Left cardiac atrium (tissue), 4 donors: ENCODE measurements around the gene CFAP92. TPM values are rescaled to one million over a fixed set of nuclear protein-coding genes. Genes with fewer than 3 reads are reported as not detected.
A peak's percentile ranks its signal among the peaks of the same experiment; 100 is the strongest.

Experiments used
- ATAC-seq, 2 donors: fragments of 200-7000 bp; cut with Tn5 transposase; one replicate each; pipeline ENCODE4 v1.9.1; 2020; ENCODE audit warnings: mild to moderate bottlenecking in 2 of 2, moderate library complexity in 2 of 2
- DNase-seq: peaks from one replicate; pipeline ENCODE4 v3.0.0-alpha.2; 2020
- intact Hi-C, 2 donors: fragments of 100-400 bp; cut with DNase I; formaldehyde crosslinking; loops; one replicate each; pipeline versions ENCODE4 v1.14.1 to v1.15.1; 2022 to 2023
- total RNA-seq, 2 donors: library from RNA; stranded (reverse); fragmentation: NEBNext Ultra II Directional; extraction: Animal tissue kit (Norgen Biotek cat#: 25700); gene quantifications; one replicate each; pipeline ENCODE4 v1.2.1, GENCODE V29; 2021
- donor health status: DM: no; HTN: yes; CAD: no.
- donor health status: DM: no; HTN: yes; CAD: no; lungs with severe emphysema.
- donor health status: DM: yes; HTN: yes; CAD: no.
- donor health status: Dilated cardiomyopathy.

The CFAP92 gene
- total RNA-seq, 2 donors from 2014 or later = 0.29 to 0.73 TPM

- ATAC-seq = no peak
- intact Hi-C loops = no loop called here
- no peak for DNase-seq
These were observed 16.6 kb upstream of the CFAP92 start for GRCh38 chr3:129010310-129010956.

GRCh38 chr3:129009266-129009665 is 15.4 kb upstream of the CFAP92 start:
- ATAC-seq (no peak), DNase-seq (no peak)
- intact Hi-C loops = no loop called here

GRCh38 chr3:129007792-129008191 is 13.9 kb upstream of the CFAP92 start:
- no peak for DNase-seq
- intact Hi-C loops = no loop called here
- peak in 1 of 2 donors; percentile 33 for ATAC-seq

- ATAC-seq (no peak), DNase-seq (no peak)
- intact Hi-C loops = no loop called here
These were observed 13.0 kb upstream of the CFAP92 start for GRCh38 chr3:129006864-129007263.

DNA sequence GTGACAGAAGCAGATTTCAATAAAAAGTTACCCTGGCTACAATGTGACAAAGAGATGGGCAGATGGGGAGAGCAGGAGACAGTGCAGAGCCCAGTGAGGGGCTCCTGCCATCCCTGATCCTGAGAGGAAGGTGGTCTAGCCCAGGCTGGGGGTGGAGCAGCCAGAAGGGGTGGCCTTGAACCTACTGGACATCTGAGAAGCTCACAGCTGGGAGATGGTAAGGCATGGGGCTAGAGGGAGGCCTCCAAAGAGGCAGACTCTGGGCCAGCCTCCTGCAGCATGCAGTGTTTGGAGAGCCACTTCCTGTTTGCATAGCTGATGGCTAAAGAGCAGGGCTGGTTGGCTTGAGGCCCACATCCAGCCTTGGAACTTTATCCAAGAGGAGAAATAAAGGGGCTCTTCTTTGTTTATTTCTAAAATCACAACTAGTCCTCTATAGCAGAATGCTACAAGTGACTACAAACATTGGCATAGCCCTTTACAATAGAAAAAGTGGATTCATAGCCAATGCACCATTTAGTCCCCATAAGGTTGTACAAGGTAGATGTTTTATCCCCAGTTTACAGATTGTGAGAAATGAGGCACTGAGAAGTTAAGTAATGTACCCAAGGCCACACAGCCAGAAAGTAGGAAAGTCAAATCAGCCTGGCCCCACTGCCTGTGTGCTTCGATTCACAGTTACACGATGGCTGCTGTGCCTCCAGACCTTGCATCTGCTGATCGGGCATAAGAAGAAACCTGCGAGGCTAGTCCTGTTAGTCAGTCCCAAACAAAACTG is 11.8 kb upstream of the CFAP92 start:
- intact Hi-C loops = no loop called here
- ATAC-seq = peak in 1 of 2 donors; percentile 17
- DNase-seq = peak; percentile 53

DNA sequence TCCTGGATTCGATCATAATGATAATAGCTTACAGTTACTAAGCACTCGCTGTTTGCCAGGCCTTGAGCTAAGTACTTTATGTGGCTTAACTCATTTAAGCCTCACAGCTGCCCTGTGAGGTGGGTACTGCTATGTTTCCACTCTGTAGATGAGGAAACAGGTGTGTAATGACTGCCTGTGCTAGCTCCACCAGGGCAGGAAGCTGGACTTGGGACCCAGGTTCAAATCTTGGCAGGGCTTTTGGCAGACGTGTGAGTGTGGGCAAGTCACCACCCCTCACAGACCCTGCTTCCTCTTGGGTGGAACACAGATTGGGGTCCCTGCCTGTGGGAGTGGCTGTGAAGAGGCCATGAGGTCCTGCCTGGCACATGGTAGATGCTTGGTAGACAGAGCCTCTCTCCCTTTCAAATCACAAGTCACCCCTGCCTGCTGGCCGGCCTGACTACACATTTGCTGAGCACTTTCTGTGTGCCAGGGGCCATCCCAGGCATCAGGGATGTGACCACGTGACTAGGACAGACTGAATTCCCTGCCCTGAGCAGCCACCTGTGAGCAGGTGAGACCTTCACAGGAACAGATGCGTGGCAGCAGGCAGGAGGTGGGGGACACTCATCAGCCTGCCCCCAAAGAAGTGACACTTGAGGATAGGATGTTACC is 10.9 kb upstream of the CFAP92 start:
- no peak for ATAC-seq
- DNase-seq = no peak
- intact Hi-C loops = no loop called here

- DNase-seq (no peak), ATAC-seq (peak in 1 of 2 donors; percentile 9)
- intact Hi-C loops = no loop called here
These were observed 9.8 kb upstream of the CFAP92 start for GRCh38 chr3:129003578-129004112.

DNA sequence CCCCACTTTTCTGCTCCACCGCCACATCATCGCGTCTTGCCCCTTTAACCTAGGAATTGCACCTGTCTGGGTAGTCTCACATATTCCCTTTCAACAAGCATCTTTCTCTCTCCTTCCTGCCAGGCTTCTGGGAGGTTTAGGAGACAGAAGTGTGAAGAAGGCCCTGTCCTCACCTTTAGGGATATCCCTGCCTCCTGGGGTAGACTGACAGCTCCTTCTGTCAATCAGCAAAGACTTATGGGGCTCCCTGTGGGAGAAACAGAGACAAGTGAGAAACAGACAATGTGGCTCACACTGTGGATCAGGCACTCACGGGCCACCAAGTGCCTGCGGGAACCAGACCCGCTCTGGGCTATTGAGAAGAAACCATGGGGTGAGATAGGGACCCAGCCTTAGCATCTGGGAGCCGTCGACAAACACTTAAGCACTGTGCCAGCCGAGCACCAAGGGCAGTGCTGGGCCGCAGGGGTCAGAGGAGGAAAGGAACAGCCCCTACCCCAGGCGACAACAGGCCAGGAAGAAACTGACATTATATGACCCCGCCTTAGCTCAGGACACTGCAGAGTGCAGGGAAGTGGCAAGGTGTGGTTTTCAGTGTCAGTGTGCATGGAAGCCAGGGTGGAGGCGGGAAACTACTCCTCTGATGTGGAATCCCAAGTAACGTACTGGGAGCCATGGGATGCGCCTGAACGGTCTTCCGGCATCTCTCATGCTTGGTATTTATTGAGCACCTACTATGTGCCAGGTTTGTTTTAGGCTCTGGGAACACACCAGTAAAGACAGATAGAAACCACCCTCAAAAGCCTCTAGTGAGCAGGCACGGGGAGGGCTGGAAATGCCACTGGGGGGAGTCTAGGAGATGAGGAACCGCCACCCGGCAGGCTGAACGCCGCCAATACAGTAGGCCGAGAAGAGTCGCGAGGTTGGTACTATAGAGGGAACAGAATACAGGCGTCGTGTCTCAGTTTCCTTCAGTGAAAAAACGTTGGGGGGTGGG is 9.0 kb upstream of the CFAP92 start:
- DNase-seq = no peak
- intact Hi-C loops = no loop called here
- ATAC-seq = no peak

GRCh38 chr3:129001806-129002572 is 8.1 kb upstream of the CFAP92 start:
- intact Hi-C loops = no loop called here
- no peak for DNase-seq
- ATAC-seq = peak; percentile 9 to 45

DNA sequence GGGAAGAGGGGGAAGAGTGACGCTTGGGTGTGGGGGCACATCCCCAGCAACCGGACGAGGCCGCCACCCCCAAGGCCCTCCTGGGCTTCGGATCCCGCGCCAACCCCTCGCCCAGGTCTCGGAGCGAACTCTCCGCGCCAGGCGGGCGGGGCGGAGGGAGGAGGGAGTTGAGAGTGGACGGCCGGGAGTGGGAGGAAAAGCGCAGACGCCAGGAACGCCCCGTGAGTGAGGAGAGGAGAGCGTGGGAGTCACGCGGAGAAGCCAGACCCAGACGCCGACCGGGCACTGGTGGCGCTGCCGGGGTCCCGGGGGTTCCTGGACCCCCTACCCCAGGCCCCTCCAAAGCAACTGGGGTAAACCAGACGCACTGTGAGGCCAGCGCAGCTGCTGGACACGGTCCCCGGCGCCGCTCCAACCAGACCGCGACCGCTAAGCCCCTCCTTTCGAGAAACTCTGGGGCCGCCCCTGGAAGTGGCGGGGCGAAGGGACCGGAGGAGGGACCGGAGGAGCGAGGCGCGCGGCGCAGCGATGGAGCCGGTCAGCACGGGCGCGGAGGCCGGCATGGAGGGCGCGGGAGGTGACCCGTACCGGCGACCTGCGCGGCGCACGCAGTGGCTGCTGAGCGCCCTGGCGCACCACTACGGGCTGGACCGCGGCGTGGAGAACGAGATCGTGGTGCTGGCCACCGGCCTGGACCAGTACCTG is 7.4 kb upstream of the CFAP92 start, which contains the start of gene EFCC1:
Gene EFCC1 (plus strand): TSS at position 204 of the 705 bp plus-strand sequence. CDS start 325 bp downstream, at position 529.
- DNase-seq = peak; percentile 85
- ATAC-seq = peak; percentile 82 to 86
- intact Hi-C loops = no loop called here

GRCh38 chr3:129000742-129001100 is 6.8 kb upstream of the CFAP92 start:
- intact Hi-C loops = no loop called here
- ATAC-seq (peak in 1 of 2 donors; percentile 3), DNase-seq (no peak)

DNA sequence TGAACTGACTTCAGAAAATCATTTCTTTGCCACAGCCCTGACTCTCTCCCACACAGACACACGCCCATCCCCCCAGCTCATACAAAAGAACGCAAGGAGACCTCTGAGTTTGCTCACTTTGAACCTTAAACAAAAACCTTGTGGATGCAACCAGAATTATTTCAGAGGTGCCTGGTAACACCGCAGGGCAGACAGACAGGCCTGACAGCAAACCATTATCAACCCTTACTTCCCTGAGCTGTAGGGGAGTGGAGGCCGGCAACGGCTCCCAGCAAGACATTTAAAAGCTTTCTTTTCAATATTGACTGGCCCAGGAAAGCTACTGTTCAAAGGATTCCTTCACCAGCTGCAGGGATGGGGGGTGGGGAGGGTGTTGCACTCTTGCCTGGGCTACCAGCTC is 5.2 kb upstream of the CFAP92 start:
- no peak for ATAC-seq
- intact Hi-C loops = no loop called here
- no peak for DNase-seq

DNA sequence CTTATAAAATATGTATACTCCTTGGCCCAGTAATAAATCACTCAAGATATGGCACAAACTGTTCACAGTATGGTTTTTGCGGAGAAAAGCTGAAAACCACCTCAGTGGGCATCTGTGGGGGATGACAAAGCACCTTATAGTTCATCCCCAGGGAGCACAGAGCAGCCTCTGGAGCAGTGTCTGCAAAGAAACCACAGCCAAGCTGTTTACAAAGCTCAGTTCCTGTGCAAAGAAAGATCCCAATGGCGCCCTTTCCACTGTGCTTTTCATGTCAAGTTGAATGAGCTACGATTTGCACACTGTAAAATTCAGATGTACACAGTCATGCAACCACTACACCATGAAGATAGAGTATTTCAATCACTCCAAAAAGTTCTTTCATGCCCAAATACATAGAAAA is 4.7 kb upstream of the CFAP92 start:
- intact Hi-C loops = no loop called here
- ATAC-seq (no peak), DNase-seq (no peak)

DNA sequence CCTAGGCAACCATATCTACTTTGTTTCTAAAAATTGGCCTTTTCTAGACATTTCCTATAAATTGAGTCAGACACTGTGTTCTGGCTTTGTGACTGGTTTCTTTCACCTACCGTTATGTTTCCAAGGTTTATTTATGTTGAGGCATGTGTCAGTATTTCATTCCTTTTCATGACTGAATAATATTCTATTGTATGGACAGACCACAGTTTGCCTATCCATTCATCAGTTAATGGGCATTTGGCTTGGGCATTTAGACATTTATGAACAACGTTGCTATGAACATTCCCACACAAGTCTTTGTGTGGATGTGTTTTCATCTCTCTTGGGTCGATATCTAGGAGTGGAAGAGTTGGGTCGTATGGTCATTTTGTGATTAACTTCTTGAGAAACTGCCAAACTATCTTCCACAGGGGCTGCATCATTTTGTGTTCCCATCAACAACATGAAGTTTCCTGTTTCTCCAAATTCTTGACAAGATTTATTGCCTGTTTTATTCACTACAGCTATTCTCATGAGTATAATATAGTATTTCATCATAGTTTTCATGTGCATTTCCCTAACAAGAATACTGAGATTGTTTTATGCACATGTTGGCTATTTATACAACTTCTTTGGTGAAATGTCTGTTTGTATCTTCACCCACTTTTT is 3.7 kb upstream of the CFAP92 start:
- intact Hi-C loops = no loop called here
- DNase-seq = no peak
- no peak for ATAC-seq

DNA sequence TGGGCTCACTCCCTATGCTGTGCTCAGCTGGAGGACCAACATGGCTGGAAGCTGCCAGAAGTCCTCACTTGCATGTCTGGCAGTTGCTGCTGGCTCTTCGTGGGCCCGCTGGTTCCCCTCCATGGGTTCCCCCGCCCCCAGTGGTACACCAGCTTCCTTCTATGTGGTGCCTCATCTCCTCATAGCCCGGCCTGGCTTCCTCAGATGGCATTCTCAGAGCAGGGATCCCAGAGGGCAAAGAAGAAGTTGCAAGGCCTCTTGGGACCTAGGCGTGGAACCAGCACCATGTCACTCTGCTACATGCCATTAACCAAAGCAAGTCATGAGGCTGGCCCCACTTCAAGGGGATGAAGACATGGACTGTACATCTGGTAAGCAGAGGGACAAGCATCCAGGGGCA is 2.9 kb upstream of the CFAP92 start:
- no peak for ATAC-seq
- intact Hi-C loops = no loop called here
- no peak for DNase-seq

DNA sequence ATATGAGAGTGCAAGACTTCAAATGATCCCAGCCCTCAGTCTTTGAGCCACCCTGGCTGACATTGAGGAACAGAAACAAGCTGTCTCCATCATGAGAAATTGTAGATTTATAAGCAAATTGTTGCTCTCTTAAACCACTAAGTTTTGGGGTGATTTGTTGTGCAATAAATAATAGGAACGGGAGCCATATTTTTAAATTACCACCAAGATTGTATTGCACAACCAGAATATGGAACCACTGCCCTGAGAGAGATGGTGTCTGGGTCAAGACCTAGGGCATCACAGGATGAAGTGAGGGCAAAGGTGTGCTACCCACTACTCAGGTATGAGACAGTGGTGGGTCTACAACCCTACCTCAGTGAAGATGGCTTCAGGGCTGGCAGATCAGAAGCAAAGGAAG is 2.3 kb upstream of the CFAP92 start:
- intact Hi-C loops = no loop called here
- ATAC-seq (no peak), DNase-seq (no peak)

DNA sequence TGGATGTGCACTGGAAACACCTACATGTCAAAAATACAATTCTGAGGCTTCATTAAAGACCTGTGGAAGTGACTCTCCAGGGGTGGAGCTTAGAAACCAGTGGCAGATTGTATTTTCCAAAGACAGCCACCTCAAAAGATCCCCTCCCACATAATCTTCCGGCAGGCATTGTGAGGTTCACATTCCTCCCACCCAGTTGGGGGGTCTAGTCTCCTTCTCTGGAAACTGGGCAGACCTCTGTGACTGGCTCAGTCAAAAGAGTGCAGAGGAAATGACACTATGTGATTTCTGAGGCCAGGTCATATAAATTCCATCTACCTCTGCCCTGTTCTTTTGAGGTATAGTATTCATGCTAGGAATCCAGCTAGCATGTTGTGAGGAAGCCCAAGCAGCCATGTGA is 1.9 kb upstream of the CFAP92 start:
- DNase-seq (no peak), ATAC-seq (no peak)
- intact Hi-C loops = no loop called here
